Left lung (tissue), 14 donors: ENCODE measurements around the gene QSER1. TPM values are rescaled to one million over a fixed set of nuclear protein-coding genes. Genes with fewer than 3 reads are reported as not detected.

Experiments
- ATAC-seq: fragments of 200-7000 bp; cut with Tn5 transposase; one replicate; pipeline ENCODE4 v1.9.1; 2020; ENCODE audit warnings: moderate library complexity
- DNase-seq, 4 donors: peaks; one replicate each; pipeline ENCODE4 v3.0.0-alpha.2; 2013 to 2020
- H3K27ac ChIP-seq, 2 donors: fragments of 200-600 bp; sonication (generic) in 1 of 2; one replicate each; pipeline versions ENCODE4 v1.5.0 to v1.8.0; 2020 to 2021
- H3K27me3 ChIP-seq, 2 donors: fragments of 200-600 bp; sonication (generic) in 1 of 2; one replicate each; pipeline versions ENCODE4 v1.5.0 to v1.8.0; 2020 to 2021
- H3K36me3 ChIP-seq, 2 donors: fragments of 200-600 bp; sonication (generic) in 1 of 2; one replicate each; pipeline versions ENCODE4 v1.5.0 to v1.8.0; 2020 to 2021
- H3K4me1 ChIP-seq, 2 donors: fragments of 200-600 bp; one replicate each; pipeline ENCODE4 v1.8.0; 2021
- H3K4me3 ChIP-seq, 2 donors: fragments of 200-600 bp; sonication (generic) in 1 of 2; one replicate each; pipeline versions ENCODE4 v1.5.0 to v1.8.0; 2020 to 2021; ENCODE audit warnings: mild to moderate bottlenecking in 1 of 2
- H3K9me3 ChIP-seq, 2 donors: fragments of 200-600 bp; sonication (generic) in 1 of 2; one replicate each; pipeline versions ENCODE4 v1.5.0 to v1.8.0; 2020 to 2021
- intact Hi-C, 2 donors: fragments of 100-400 bp; cut with DNase I; formaldehyde crosslinking; loops; one replicate each; pipeline versions ENCODE4 v1.11.2 to v1.14.2; 2022
- long read RNA-seq, 12 donors: library from polyadenylated mRNA in 2 of 12; unstranded in 2 of 12; transcript quantifications; one replicate each; pipeline ENCODE4 v2.0.0 and lab custom pipeline, GENCODE V29; 2019 to 2026
- polyA plus RNA-seq, 6 donors: library from polyadenylated mRNA; unstranded; fragments of 120-200 nt; gene quantifications; one replicate each; pipeline ENCODE4 v1.2.1, GENCODE V29; 2013; ENCODE audit not compliant: insufficient read length in 6 of 6
- total RNA-seq, 2 donors: library from RNA; stranded (reverse); fragmentation: NEBNext Ultra II Directional; extraction: Animal tissue kit (Norgen Biotek cat#: 25700); gene quantifications; one replicate each; pipeline ENCODE4 v1.2.1, GENCODE V29; 2021
- TF ChIP-seq, protein P1 (sequence below), 2 donors: fragments of 200-600 bp; sonication (generic) in 1 of 2; IDR thresholded peaks; one replicate each; pipeline versions ENCODE4 v1.5.0 to v1.8.0; 2021; ENCODE audit warnings: antibody characterized with exemption in 2 of 2
- donor health status: DM: no; HTN: yes; CAD: no.
- donor health status: DM: no; HTN: no; CAD: no.

QSER1 gene
- total RNA-seq (10 to 100 TPM; 23.4 to 24.6 TPM), polyA plus RNA-seq (10 to 100 TPM; 38.7 to 47.4 (median 41.2) TPM)
- long read RNA-seq, donor 1, full-length matches to known transcripts: 5 of 16 reads
- long read RNA-seq, donor 1, partial matches to known transcripts: 11 of 16 reads
- long read RNA-seq, donor 1, other reads (novel, unspliced or antisense): 0 of 16 reads
- long read RNA-seq, donor 2, partial matches to known transcripts: 22 of 25 reads
- long read RNA-seq, donor 2, other reads (novel, unspliced or antisense): 0 of 25 reads
- long read RNA-seq, donor 3, full-length matches to known transcripts: 1 of 1 reads
- long read RNA-seq, donor 3, partial matches to known transcripts: 0 of 1 reads
- long read RNA-seq, donor 3, other reads (novel, unspliced or antisense): 0 of 1 reads
- long read RNA-seq, donor 4, partial matches to known transcripts: 0 of 1 reads
- long read RNA-seq, donor 4, other reads (novel, unspliced or antisense): 1 of 1 reads
- long read RNA-seq, donor 5, full-length matches to known transcripts: 2 of 25 reads
- long read RNA-seq, donor 5, partial matches to known transcripts: 23 of 25 reads
- long read RNA-seq, donor 5, other reads (novel, unspliced or antisense): 0 of 25 reads
- long read RNA-seq, donor 6, partial matches to known transcripts: 0 of 2 reads
- long read RNA-seq, donor 6, other reads (novel, unspliced or antisense): 0 of 2 reads
- long read RNA-seq, donor 7: 0 reads
- long read RNA-seq, donor 8, partial matches to known transcripts: 7 of 9 reads
- long read RNA-seq, donor 8, other reads (novel, unspliced or antisense): 0 of 9 reads
- long read RNA-seq, donor 9: 0 reads
- long read RNA-seq, donor 10, partial matches to known transcripts: 0 of 1 reads
- long read RNA-seq, donor 10, other reads (novel, unspliced or antisense): 1 of 1 reads
- long read RNA-seq, donor 11, partial matches to known transcripts: 12 of 13 reads
- long read RNA-seq, donor 11, other reads (novel, unspliced or antisense): 0 of 13 reads
- long read RNA-seq, donor 12: 0 reads

DNA sequence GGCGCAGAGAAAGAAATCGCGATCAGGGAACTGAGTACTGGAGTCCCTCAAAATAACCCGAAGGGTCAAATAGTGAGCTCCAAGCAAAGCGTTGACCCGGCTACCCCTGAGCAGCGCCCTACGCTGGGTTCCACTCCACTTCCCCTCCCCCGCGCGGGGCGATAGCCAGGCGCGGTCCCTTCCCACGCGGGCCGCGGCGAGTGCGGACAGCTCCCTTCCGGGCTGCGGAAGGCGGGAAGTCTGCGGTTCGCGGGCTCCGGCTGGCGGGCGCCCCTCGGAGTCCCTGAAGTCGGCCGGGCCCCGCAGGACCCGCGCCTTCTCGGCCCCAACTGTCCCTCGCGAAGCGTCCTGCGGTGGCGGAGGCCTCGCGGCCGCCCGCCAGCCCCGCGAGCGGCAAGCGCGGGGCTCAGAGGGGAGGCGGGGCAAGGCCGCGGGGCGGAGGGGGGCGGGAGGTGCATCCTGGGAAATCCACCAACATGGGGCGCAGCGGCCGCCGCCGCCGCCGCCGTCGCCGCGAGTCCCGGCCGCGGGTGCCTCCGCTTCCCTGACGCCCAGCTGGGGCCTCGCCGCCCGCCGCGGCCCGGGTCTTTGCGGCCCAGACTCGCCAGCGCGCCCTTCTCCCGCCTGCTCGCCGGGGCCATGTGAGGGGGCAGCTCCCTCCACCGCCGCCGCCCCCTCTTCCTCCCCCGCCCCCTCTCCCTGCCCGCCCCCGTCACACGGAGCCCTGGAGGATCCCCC is at the start of gene QSER1:
TSS of gene QSER1 (plus strand) at position 457 of the 738 bp plus-strand sequence. CDS start 315 bp downstream, outside the sequence.
- H3K36me3 ChIP-seq: no peaks in the 10 kb centered on the region
- DNase-seq: peak; percentile 75 to 91 (median 78)
- no peaks in the 10 kb centered on the region for H3K27me3 ChIP-seq
- ATAC-seq: peak; percentile 74
- H3K4me3 ChIP-seq: peak within 1 kb of the TSS; percentile 88 to 96
- H3K9me3 ChIP-seq: peaks cover 0 to 4% of the 10 kb centered on the region in 2 donors
- TF ChIP-seq, protein P1, sequence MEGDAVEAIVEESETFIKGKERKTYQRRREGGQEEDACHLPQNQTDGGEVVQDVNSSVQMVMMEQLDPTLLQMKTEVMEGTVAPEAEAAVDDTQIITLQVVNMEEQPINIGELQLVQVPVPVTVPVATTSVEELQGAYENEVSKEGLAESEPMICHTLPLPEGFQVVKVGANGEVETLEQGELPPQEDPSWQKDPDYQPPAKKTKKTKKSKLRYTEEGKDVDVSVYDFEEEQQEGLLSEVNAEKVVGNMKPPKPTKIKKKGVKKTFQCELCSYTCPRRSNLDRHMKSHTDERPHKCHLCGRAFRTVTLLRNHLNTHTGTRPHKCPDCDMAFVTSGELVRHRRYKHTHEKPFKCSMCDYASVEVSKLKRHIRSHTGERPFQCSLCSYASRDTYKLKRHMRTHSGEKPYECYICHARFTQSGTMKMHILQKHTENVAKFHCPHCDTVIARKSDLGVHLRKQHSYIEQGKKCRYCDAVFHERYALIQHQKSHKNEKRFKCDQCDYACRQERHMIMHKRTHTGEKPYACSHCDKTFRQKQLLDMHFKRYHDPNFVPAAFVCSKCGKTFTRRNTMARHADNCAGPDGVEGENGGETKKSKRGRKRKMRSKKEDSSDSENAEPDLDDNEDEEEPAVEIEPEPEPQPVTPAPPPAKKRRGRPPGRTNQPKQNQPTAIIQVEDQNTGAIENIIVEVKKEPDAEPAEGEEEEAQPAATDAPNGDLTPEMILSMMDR (IDR thresholded peaks at IDR 0.05): no peak
- peak within 1 kb of the TSS; percentile 94 to 95 for H3K27ac ChIP-seq
- peaks cover 8 to 23% of the 10 kb centered on the region in 2 donors for H3K4me1 ChIP-seq
- intact Hi-C loops: no loop called here

DNA sequence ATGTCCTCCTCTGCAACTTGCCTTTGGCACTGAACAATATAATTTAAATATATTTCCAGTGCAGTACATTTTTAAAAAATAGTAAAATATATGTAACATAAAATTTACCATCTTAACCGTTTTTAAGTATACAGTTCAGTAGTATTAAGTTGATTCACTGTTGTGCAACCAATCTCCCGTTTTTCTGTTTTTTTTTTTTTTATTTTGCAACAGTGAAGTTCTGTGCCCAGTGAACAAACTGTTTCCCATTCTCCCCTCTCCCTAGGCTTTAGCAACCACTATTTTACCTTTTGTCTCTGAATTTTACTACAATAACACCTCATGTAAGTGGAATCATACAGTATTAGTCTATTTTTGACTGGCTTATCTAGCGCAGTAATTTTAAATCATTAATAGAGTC is 49.1 kb upstream of the QSER1 start:
- no peaks in the 10 kb centered on the region for H3K36me3 ChIP-seq
- DNase-seq: no peak
- ATAC-seq: no peak
- no peak overlapping the region for H3K27ac ChIP-seq
- intact Hi-C loops: no loop called here
- TF ChIP-seq, protein P1 (IDR thresholded peaks at IDR 0.05): no peak
- H3K9me3 ChIP-seq: no peaks in the 10 kb centered on the region
- no peak overlapping the region for H3K4me3 ChIP-seq
- no peaks in the 10 kb centered on the region for H3K4me1 ChIP-seq
- no peaks in the 10 kb centered on the region for H3K27me3 ChIP-seq

DNA sequence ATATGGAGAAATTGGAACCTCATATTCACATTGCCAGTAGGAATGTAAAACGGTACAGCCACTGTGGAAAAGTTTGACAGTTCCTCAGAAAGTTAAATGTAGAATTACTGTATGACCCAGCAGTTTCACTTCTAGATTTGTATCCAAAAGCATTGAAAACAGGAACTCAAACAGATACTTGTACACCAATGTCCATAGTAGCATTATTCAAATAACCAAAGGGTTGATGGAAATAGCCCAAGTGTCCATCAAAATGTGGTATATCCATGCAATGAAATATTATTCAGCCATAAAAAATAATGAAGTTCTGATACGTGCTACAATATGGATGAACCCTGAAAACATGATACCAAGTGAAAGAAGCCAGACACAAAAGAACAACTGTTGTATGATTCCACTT is 45.1 kb upstream of the QSER1 start:
- DNase-seq: no peak
- TF ChIP-seq, protein P1 (IDR thresholded peaks at IDR 0.05): no peak
- intact Hi-C loops: no loop called here
- H3K9me3 ChIP-seq: no peaks in the 10 kb centered on the region
- no peaks in the 10 kb centered on the region for H3K27me3 ChIP-seq
- no peak overlapping the region for H3K27ac ChIP-seq
- no peak overlapping the region for H3K4me3 ChIP-seq
- ATAC-seq: no peak
- H3K36me3 ChIP-seq: no peaks in the 10 kb centered on the region
- H3K4me1 ChIP-seq: peaks cover 0 to 20% of the 10 kb centered on the region in 2 donors

DNA sequence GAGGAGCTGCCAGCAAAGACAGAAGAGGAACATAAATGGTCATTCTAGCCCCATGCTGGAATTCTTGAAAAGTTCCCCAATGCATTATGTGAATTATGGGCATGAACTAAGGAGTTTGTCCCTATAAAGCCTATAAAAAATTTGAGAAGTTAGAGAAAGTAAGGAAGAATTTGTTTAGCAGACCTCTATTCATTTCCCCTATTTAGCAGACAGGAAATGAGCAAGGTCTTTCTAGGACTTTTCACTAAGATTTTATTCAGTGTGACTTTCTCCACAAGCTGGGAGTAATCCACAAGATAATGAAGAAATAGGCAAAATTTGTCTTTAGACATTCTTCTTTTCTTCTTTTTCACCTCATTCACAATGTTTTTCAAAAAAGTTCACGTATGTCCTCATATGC is 42.9 kb upstream of the QSER1 start:
- H3K36me3 ChIP-seq: peaks cover 0 to 12% of the 10 kb centered on the region in 2 donors
- no peaks in the 10 kb centered on the region for H3K27me3 ChIP-seq
- no peak overlapping the region for H3K27ac ChIP-seq
- ATAC-seq (no peak), DNase-seq (no peak)
- TF ChIP-seq, protein P1 (IDR thresholded peaks at IDR 0.05): no peak
- H3K4me1 ChIP-seq: peaks cover 0 to 20% of the 10 kb centered on the region in 2 donors
- no peak overlapping the region for H3K4me3 ChIP-seq
- no peaks in the 10 kb centered on the region for H3K9me3 ChIP-seq
- intact Hi-C loops: no loop called here
